H1 (cell line): Measurements from ENCODE around the gene VASN. TPM values are rescaled to one million over a fixed set of nuclear protein-coding genes. Genes with fewer than 3 reads are reported as not detected.

ENCODE experiments used
- CTCF ChIA-PET: fragments of 300-600 bp; sonication (Branson Sonifier 250); formaldehyde crosslinking; loops from one replicate; lab custom pipeline; 2021; ENCODE audit not compliant: partially characterized antibody; lab: Charles Lee
- POLR2A ChIA-PET: fragments of 300-600 bp; sonication (Branson Sonifier 250); formaldehyde crosslinking; loops from one replicate; lab custom pipeline; 2021; ENCODE audit warnings: inconsistent platforms; ENCODE audit not compliant: partially characterized antibody; lab: Charles Lee
- DNase-seq, 2 experiments: peaks; one replicate each; pipeline versions ENCODE4 v3.0.0 to v3.0.0-alpha.2; 2010 to 2022; ENCODE audit warnings: low spot score in 2 of 2, low read depth in 1 of 2, mixed read lengths in 1 of 2
- FAIRE-seq: peaks from 2 replicates; lab custom pipeline; 2011; peaks lifted over from hg19 to GRCh38; lab: Jason Lieb, UNC
- H2AFZ ChIP-seq: 2 replicates; pipeline ENCODE4 v1.8.1; 2012; ENCODE audit warnings: low read length, inconsistent platforms
- H2AK5ac ChIP-seq: 2 replicates; pipeline ENCODE4 v1.6.1; 2013; ENCODE audit warnings: low read depth, low read length
- H2BK120ac ChIP-seq: replicated peaks from 2 replicates; pipeline ENCODE3; 2013; ENCODE audit warnings: low read depth, low read length, inconsistent platforms
- H2BK12ac ChIP-seq: 2 replicates; pipeline ENCODE4 v1.6.1; 2013; ENCODE audit warnings: low read depth, low read length
- H2BK15ac ChIP-seq: 2 replicates; pipeline ENCODE4 v1.6.1; 2013; ENCODE audit warnings: low read length
- H2BK20ac ChIP-seq: 2 replicates; pipeline ENCODE4 v1.6.1; 2013; ENCODE audit warnings: low read length
- H2BK5ac ChIP-seq: 2 replicates; pipeline ENCODE4 v1.6.1; 2013; ENCODE audit warnings: low read depth, low read length
- H3K14ac ChIP-seq: 2 replicates; pipeline ENCODE4 v1.6.1; 2013; ENCODE audit warnings: inconsistent platforms; ENCODE audit not compliant: insufficient read length
- H3K18ac ChIP-seq: 2 replicates; pipeline ENCODE4 v1.6.1; 2013; ENCODE audit warnings: low read length; ENCODE audit errors: extremely low read depth
- H3K23ac ChIP-seq: 2 replicates; pipeline ENCODE4 v1.6.1; 2013; ENCODE audit warnings: inconsistent platforms; ENCODE audit not compliant: insufficient read length
- H3K23me2 ChIP-seq: 2 replicates; pipeline ENCODE4 v1.6.1; 2013; ENCODE audit warnings: low read depth, low read length
- H3K27ac ChIP-seq: 2 replicates; pipeline ENCODE4 v1.6.1; 2011; ENCODE audit warnings: low read depth, low read length, inconsistent platforms
- H3K27me3 ChIP-seq, 4 experiments: replicated peaks in 1 of 4; 1 replicate in 1 of 4; 2 replicates in 3 of 4; pipeline versions ENCODE4 v1.6.1 to v1.8.1; 2011 to 2013; ENCODE audit warnings: low read length in 3 of 4, mild to moderate bottlenecking in 3 of 4, inconsistent platforms in 2 of 4, mixed read lengths in 2 of 4, moderate library complexity in 1 of 4; ENCODE audit not compliant: control insufficient read depth in 3 of 4, insufficient read depth in 3 of 4; ENCODE audit errors: extremely low read depth in 1 of 4
- H3K36me3 ChIP-seq, 4 experiments: 2 replicates each; pipeline versions ENCODE4 v1.6.1 to v1.8.1; 2011 to 2013; ENCODE audit warnings: mild to moderate bottlenecking in 4 of 4, low read length in 3 of 4, moderate library complexity in 2 of 4, control low read depth in 1 of 4, inconsistent platforms in 1 of 4; ENCODE audit not compliant: insufficient read depth in 4 of 4, control insufficient read depth in 2 of 4
- H3K4ac ChIP-seq: replicated peaks from 2 replicates; pipeline ENCODE3; 2013; ENCODE audit warnings: low read length, low read depth, mixed read lengths, inconsistent platforms; ENCODE audit not compliant: insufficient read length
- H3K4me1 ChIP-seq, 4 experiments: replicated peaks in 1 of 4; 1 replicate in 1 of 4; 2 replicates in 3 of 4; pipeline versions ENCODE4 v1.6.1 to v1.8.1; 2011 to 2013; ENCODE audit warnings: low read length in 3 of 4, inconsistent platforms in 2 of 4, mixed read lengths in 1 of 4; ENCODE audit not compliant: insufficient read depth in 4 of 4, control insufficient read depth in 3 of 4
- H3K4me2 ChIP-seq, 2 experiments: 2 replicates each; pipeline versions ENCODE4 v1.6.1 to v1.8.1; 2011 to 2013; ENCODE audit warnings: low read depth in 2 of 2, low read length in 2 of 2, control low read depth in 1 of 2, inconsistent platforms in 1 of 2, mild to moderate bottlenecking in 1 of 2; ENCODE audit not compliant: insufficient read depth in 1 of 2
- H3K4me3 ChIP-seq, 4 experiments: fragments of 200-600, 300-600 bp in 1 of 4; sonication (generic), shearing (Covaris generic), sonication (Bioruptor Twin) in 1 of 4; 2 replicates each; pipeline versions ENCODE4 v1.5.1 to v1.8.1; 2011 to 2016; ENCODE audit warnings: low read length in 4 of 4, low read depth in 3 of 4, control low read depth in 2 of 4, inconsistent platforms in 2 of 4, mild to moderate bottlenecking in 2 of 4, mixed read lengths in 1 of 4, moderate library complexity in 1 of 4; ENCODE audit not compliant: insufficient read depth in 2 of 4; ENCODE audit errors: extremely low read depth in 1 of 4
- H3K56ac ChIP-seq: replicated peaks from 2 replicates; pipeline ENCODE3; 2013; ENCODE audit warnings: low read depth, mild to moderate bottlenecking, mixed read lengths, low read length, inconsistent platforms; ENCODE audit not compliant: insufficient read length
- H3K79me1 ChIP-seq: 2 replicates; pipeline ENCODE4 v1.6.1; 2013; ENCODE audit warnings: low read depth, low read length, control low read depth
- H3K79me2 ChIP-seq, 2 experiments: 2 replicates each; pipeline versions ENCODE4 v1.6.1 to v1.8.1; 2012 to 2013; ENCODE audit warnings: low read length in 2 of 2, mild to moderate bottlenecking in 2 of 2, inconsistent platforms in 1 of 2; ENCODE audit not compliant: insufficient read depth in 2 of 2, control insufficient read depth in 1 of 2
- H3K9ac ChIP-seq, 4 experiments: replicated peaks in 1 of 4; 1 replicate in 1 of 4; 2 replicates in 3 of 4; pipeline versions ENCODE4 v1.6.1 to v1.8.1; 2011 to 2013; ENCODE audit warnings: low read depth in 3 of 4, low read length in 3 of 4, control low read depth in 2 of 4, mild to moderate bottlenecking in 2 of 4, moderate library complexity in 2 of 4, inconsistent platforms in 1 of 4; ENCODE audit errors: extremely low read depth in 1 of 4
- H3K9me3 ChIP-seq, 2 experiments: 2 replicates each; pipeline versions ENCODE4 v1.6.1 to v1.8.1; 2012 to 2013; ENCODE audit warnings: mild to moderate bottlenecking in 2 of 2, moderate library complexity in 2 of 2, control low read depth in 1 of 2, inconsistent platforms in 1 of 2, low read depth in 1 of 2, low read length in 1 of 2, mixed read lengths in 1 of 2; ENCODE audit not compliant: insufficient read depth in 2 of 2
- H4K20me1 ChIP-seq, 2 experiments: replicated peaks in 1 of 2; 2 replicates each; pipeline versions ENCODE3 to v1.8.1; 2011 to 2013; ENCODE audit warnings: inconsistent platforms in 2 of 2, low read length in 2 of 2, mild to moderate bottlenecking in 1 of 2; ENCODE audit not compliant: insufficient read depth in 2 of 2, control insufficient read depth in 1 of 2
- H4K5ac ChIP-seq: 2 replicates; pipeline ENCODE4 v1.6.1; 2013; ENCODE audit warnings: low read length, low read depth, mixed read lengths, inconsistent platforms; ENCODE audit not compliant: insufficient read length
- H4K8ac ChIP-seq: 2 replicates; pipeline ENCODE4 v1.8.0; 2013; ENCODE audit warnings: mild to moderate bottlenecking, moderate library complexity, low read length, inconsistent platforms; ENCODE audit not compliant: insufficient read depth; ENCODE audit errors: extremely low read depth
- H4K91ac ChIP-seq: replicated peaks from 2 replicates; pipeline ENCODE3; 2013; ENCODE audit warnings: low read length, mixed read lengths, inconsistent platforms; ENCODE audit not compliant: insufficient read length
- BACH1 ChIP-seq: IDR thresholded peaks from 2 replicates; pipeline ENCODE4 v1.6.1; 2012; ENCODE audit warnings: low read length, improper control_type of control experiment
- MAFK ChIP-seq: IDR thresholded peaks from 2 replicates; pipeline ENCODE4 v1.6.1; 2012; ENCODE audit warnings: low read depth, mild to moderate bottlenecking, improper control_type of control experiment, low read length
- WGBS, 2 experiments: shearing (Covaris generic) in 1 of 2; methylation state at CpG; one replicate each; pipeline versions ENCODE4 v1.1.6 to v1.1.7; 2013 to 2015; ENCODE audit warnings: low lambda C conversion rate in 2 of 2, mixed read lengths in 2 of 2, inconsistent platforms in 1 of 2, low coverage in 1 of 2, missing lambda C conversion rate in 1 of 2; ENCODE audit not compliant: insufficient replicate concordance in 2 of 2, insufficient coverage in 1 of 2, insufficient read length in 1 of 2; ENCODE audit errors: extremely low coverage in 1 of 2, missing lambda C conversion rate in 1 of 2; 5-methylcytosine and 5-hydroxymethylcytosine counted together
- polyA plus RNA-seq, 7 experiments: library from polyadenylated mRNA; depleted of rRNA in 3 of 7; stranded (reverse) in 5 of 7; unstranded in 2 of 7; fragments of >200 nt in 5 of 7; fragments of 200-250 nt in 2 of 7; gene quantifications; 1 replicate in 5 of 7; 2 replicates in 1 of 7; 4 replicates in 1 of 7; pipeline versions ENCODE4 v1.2.1 to v1.2.3, GENCODE V29; 2011 to 2013; ENCODE audit warnings: missing spikeins in 2 of 7, mixed read lengths in 2 of 7
- total RNA-seq: library from RNA; stranded (reverse); fragmentation: NEBNext Ultra II Directional; extraction: Animal tissue kit (Norgen Biotek cat#: 25700); gene quantifications from 2 replicates; pipeline ENCODE4 v1.2.1, GENCODE V29; 2021
- TF ChIP-seq, protein P1 (sequence below): IDR thresholded peaks from 2 replicates; pipeline ENCODE4 v1.6.1; 2012; ENCODE audit warnings: inconsistent platforms

Gene VASN
- total and polyA plus RNA-seq, 2 of the 8 experiments (the other 6 are each of a cell fraction or from before 2014, with no cell fraction given) = 9.6 to 11.3 TPM

DNA sequence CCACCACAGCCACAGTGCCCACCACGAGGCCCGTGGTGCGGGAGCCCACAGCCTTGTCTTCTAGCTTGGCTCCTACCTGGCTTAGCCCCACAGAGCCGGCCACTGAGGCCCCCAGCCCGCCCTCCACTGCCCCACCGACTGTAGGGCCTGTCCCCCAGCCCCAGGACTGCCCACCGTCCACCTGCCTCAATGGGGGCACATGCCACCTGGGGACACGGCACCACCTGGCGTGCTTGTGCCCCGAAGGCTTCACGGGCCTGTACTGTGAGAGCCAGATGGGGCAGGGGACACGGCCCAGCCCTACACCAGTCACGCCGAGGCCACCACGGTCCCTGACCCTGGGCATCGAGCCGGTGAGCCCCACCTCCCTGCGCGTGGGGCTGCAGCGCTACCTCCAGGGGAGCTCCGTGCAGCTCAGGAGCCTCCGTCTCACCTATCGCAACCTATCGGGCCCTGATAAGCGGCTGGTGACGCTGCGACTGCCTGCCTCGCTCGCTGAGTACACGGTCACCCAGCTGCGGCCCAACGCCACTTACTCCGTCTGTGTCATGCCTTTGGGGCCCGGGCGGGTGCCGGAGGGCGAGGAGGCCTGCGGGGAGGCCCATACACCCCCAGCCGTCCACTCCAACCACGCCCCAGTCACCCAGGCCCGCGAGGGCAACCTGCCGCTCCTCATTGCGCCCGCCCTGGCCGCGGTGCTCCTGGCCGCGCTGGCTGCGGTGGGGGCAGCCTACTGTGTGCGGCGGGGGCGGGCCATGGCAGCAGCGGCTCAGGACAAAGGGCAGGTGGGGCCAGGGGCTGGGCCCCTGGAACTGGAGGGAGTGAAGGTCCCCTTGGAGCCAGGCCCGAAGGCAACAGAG, 10.5 kb downstream of the VASN start:
- no peak for FAIRE-seq
- ChIA-PET CTCF (interaction anchor here (1.0 to 24.8 kb wide), 7 partner anchors 9 to 120 kb away, joined by 3 to 659 read pairs (median 5); no protein-coding TSS in a partner anchor), POLR2A (interaction anchor here (0.9 to 11.9 kb wide), 9 partner anchors 4 to 44 kb away, joined by 3 to 223 read pairs (median 5); partner anchors contain the start of gene VASN)
- no peak overlapping the region for H3K56ac ChIP-seq
- H4K20me1 ChIP-seq = peaks cover 5 to 18% of the 10 kb centered on the region in 2 experiments
- no peak overlapping the region for H3K4ac ChIP-seq
- H3K9ac ChIP-seq = no peak overlapping the region
- H3K79me1 ChIP-seq = 0 out of 2 replicates have a peak, but pooled peaks cover 3% of the 10 kb centered on the region
- H2BK20ac ChIP-seq = no peak overlapping the region
- H4K5ac ChIP-seq = no peak overlapping the region
- H2AFZ ChIP-seq = no peak overlapping the region
- H4K91ac ChIP-seq = no peak overlapping the region
- H3K23me2 ChIP-seq = no peaks in the 10 kb centered on the region
- no peak overlapping the region for H3K18ac ChIP-seq
- no peak overlapping the region for H2BK120ac ChIP-seq
- no peak overlapping the region for H3K4me3 ChIP-seq
- no peak overlapping the region; the same call in 1 of the 2 replicates for H2BK12ac ChIP-seq
- no peaks in the 10 kb centered on the region for H3K9me3 ChIP-seq
- no peak for DNase-seq
- no peak for TF ChIP-seq BACH1
- TF ChIP-seq, protein P1, sequence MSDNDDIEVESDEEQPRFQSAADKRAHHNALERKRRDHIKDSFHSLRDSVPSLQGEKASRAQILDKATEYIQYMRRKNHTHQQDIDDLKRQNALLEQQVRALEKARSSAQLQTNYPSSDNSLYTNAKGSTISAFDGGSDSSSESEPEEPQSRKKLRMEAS = no peak
- TF ChIP-seq MAFK = no peak
- H3K36me3 ChIP-seq = peaks cover 0 to 18% (median 2%) of the 10 kb centered on the region in 4 experiments; a peak in 4 of 8 replicates
- H3K14ac ChIP-seq = no peak overlapping the region
- peaks cover 0 to 22% (median 19%) of the 10 kb centered on the region in 4 experiments; a peak in 5 of 7 replicates for H3K4me1 ChIP-seq
- H3K79me2 ChIP-seq = no peaks in the 10 kb centered on the region; a peak in 1 of 4 replicates
- H3K4me2 ChIP-seq = no peak overlapping the region
- H2BK5ac ChIP-seq = peak overlapping the region; percentile 60; the same call in 1 of the 2 replicates
- no peak overlapping the region for H4K8ac ChIP-seq
- no peak overlapping the region for H3K23ac ChIP-seq
- no peak overlapping the region for H2BK15ac ChIP-seq
- 95% methylated on average over 47 of the region's 55 CpGs; no CpG with 5 or more reads in 1 of the 2 experiments for WGBS, 2 experiments
- no peak overlapping the region; the same call in 1 of the 2 replicates for H3K27ac ChIP-seq
- H2AK5ac ChIP-seq = no peak overlapping the region
- no peaks in the 10 kb centered on the region for H3K27me3 ChIP-seq
